Ishikawa (cell line): Measurements from ENCODE around the gene LRRC58.

Source experiments
- CEBPB ChIP-seq: IDR thresholded peaks from 2 replicates; pipeline ENCODE4 v1.6.1; 2012
- CREB1 ChIP-seq: IDR thresholded peaks from 2 replicates; pipeline ENCODE4 v1.6.1; 2012; ENCODE audit warnings: low read depth
- EP300 ChIP-seq: IDR thresholded peaks from 2 replicates; pipeline ENCODE4 v1.6.1; 2012; ENCODE audit warnings: borderline replicate concordance
- FOXM1 ChIP-seq: IDR thresholded peaks from 2 replicates; pipeline ENCODE4 v1.6.1; 2012; ENCODE audit warnings: low read depth, borderline replicate concordance
- RAD21 ChIP-seq: IDR thresholded peaks from 2 replicates; pipeline ENCODE4 v1.6.1; 2012; ENCODE audit warnings: low read depth
- TCF12 ChIP-seq: IDR thresholded peaks from 2 replicates; pipeline ENCODE4 v1.6.1; 2012; ENCODE audit warnings: low read depth
- TEAD4 ChIP-seq: IDR thresholded peaks from 2 replicates; pipeline ENCODE4 v1.6.1; 2012
- YY1 ChIP-seq: IDR thresholded peaks from 2 replicates; pipeline ENCODE4 v1.6.1; 2012; ENCODE audit warnings: low read depth
- ZBTB7A ChIP-seq: IDR thresholded peaks from 2 replicates; pipeline ENCODE4 v1.6.1; 2012; ENCODE audit warnings: low read depth
- TF ChIP-seq, protein P1 (sequence below): IDR thresholded peaks from 2 replicates; pipeline ENCODE4 v1.6.1; 2012
- TF ChIP-seq, protein P2 (sequence below): IDR thresholded peaks from 2 replicates; pipeline ENCODE4 v1.6.1; 2012; ENCODE audit warnings: low read depth, mild to moderate bottlenecking

DNA sequence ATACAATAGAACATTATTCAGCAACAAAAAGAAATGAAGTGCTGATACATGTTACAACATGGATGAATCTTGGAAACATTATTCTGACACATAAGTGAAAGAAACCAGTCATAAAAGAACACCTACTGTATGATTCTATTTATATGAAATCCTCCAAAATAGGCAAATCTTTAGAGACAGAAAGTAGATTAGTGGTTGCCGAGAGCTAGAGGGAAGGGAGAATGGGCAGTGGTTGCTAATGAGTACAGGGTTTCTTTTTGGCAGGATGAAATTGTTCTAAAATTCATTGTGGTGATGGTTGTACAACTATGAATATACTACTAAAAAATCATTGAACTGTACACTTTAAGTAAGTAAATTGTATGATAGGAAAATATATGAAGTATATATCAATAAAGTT is 6.3 kb upstream of the LRRC58 start:
- TF ChIP-seq EP300, result no peak
- TF ChIP-seq, protein P1, sequence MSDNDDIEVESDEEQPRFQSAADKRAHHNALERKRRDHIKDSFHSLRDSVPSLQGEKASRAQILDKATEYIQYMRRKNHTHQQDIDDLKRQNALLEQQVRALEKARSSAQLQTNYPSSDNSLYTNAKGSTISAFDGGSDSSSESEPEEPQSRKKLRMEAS, result no peak
- TF ChIP-seq, protein P2, sequence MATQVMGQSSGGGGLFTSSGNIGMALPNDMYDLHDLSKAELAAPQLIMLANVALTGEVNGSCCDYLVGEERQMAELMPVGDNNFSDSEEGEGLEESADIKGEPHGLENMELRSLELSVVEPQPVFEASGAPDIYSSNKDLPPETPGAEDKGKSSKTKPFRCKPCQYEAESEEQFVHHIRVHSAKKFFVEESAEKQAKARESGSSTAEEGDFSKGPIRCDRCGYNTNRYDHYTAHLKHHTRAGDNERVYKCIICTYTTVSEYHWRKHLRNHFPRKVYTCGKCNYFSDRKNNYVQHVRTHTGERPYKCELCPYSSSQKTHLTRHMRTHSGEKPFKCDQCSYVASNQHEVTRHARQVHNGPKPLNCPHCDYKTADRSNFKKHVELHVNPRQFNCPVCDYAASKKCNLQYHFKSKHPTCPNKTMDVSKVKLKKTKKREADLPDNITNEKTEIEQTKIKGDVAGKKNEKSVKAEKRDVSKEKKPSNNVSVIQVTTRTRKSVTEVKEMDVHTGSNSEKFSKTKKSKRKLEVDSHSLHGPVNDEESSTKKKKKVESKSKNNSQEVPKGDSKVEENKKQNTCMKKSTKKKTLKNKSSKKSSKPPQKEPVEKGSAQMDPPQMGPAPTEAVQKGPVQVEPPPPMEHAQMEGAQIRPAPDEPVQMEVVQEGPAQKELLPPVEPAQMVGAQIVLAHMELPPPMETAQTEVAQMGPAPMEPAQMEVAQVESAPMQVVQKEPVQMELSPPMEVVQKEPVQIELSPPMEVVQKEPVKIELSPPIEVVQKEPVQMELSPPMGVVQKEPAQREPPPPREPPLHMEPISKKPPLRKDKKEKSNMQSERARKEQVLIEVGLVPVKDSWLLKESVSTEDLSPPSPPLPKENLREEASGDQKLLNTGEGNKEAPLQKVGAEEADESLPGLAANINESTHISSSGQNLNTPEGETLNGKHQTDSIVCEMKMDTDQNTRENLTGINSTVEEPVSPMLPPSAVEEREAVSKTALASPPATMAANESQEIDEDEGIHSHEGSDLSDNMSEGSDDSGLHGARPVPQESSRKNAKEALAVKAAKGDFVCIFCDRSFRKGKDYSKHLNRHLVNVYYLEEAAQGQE, result no peak
- TF ChIP-seq CREB1, result no peak
- TF ChIP-seq TEAD4, result no peak
- no peak for TF ChIP-seq FOXM1
- no peak for TF ChIP-seq CEBPB
- TF ChIP-seq YY1, result no peak
- TF ChIP-seq TCF12, result no peak
- TF ChIP-seq RAD21, result no peak
- TF ChIP-seq ZBTB7A, result no peak
